Endothelial cell of umbilical vein (primary cell): Measurements from ENCODE around the gene ESPN. TPM values are rescaled to one million over a fixed set of nuclear protein-coding genes. Genes with fewer than 3 reads are reported as not detected.

Experiments used
- BruUV-seq: library from RNA; stranded (reverse); fragments of 400-500 nt; replicated peaks from 2 replicates; lab custom pipeline; 2021; lab: Mats Ljungman, UMichigan
- CTCF ChIA-PET: fragments of 300-600, 350-600 bp; sonication (Branson Sonifier 250); formaldehyde crosslinking; loops from one replicate; lab custom pipeline; 2021; ENCODE audit warnings: antibody characterized with exemption, inconsistent platforms; lab: Charles Lee
- POLR2A ChIA-PET: fragments of 300-600, 350-600 bp; sonication (Branson Sonifier 250); formaldehyde crosslinking; loops from one replicate; lab custom pipeline; 2021; ENCODE audit warnings: antibody characterized with exemption, inconsistent platforms; lab: Charles Lee
- DNase-seq: peaks from one replicate; pipeline ENCODE4 v3.0.0-alpha.2; 2011; ENCODE audit warnings: low read depth, low spot score
- FAIRE-seq: peaks from 2 replicates; lab custom pipeline; 2011; peaks lifted over from hg19 to GRCh38; lab: Jason Lieb, UNC
- H2AFZ ChIP-seq: 2 replicates; pipeline ENCODE4 v1.6.0; 2012; ENCODE audit warnings: low read depth, low read length, control low read depth, inconsistent platforms
- H3K27ac ChIP-seq: 2 replicates; pipeline ENCODE4 v1.5.1; 2011; ENCODE audit warnings: low read depth, mild to moderate bottlenecking, control low read depth, low read length, moderate library complexity; ENCODE audit not compliant: insufficient read depth
- H3K27me3 ChIP-seq, 2 experiments: 2 replicates each; pipeline versions ENCODE4 v1.6.0 to v1.6.1; 2011; ENCODE audit warnings: low read length in 2 of 2, mixed read lengths in 1 of 2; ENCODE audit not compliant: control insufficient read depth in 2 of 2, insufficient read depth in 2 of 2
- H3K36me3 ChIP-seq, 2 experiments: 2 replicates in 1 of 2; 3 replicates in 1 of 2; pipeline ENCODE4 v1.5.1; 2011; ENCODE audit warnings: low read length in 2 of 2, mild to moderate bottlenecking in 1 of 2, moderate library complexity in 1 of 2; ENCODE audit not compliant: control insufficient read depth in 2 of 2, insufficient read depth in 2 of 2; ENCODE audit errors: extremely low read depth in 1 of 2
- H3K4me1 ChIP-seq: 3 replicates; pipeline ENCODE4 v1.5.1; 2011; ENCODE audit warnings: mild to moderate bottlenecking, low read length; ENCODE audit not compliant: control insufficient read depth, insufficient read depth; ENCODE audit errors: extremely low read depth
- H3K4me2 ChIP-seq: 2 replicates; pipeline ENCODE4 v1.6.1; 2011; ENCODE audit warnings: low read length, control low read depth, mixed read lengths; ENCODE audit not compliant: insufficient read depth
- H3K4me3 ChIP-seq, 3 experiments: fragments of 200-600 bp in 1 of 3; sonication (generic), shearing (Covaris generic) in 1 of 3; replicated peaks in 1 of 3; 2 replicates each; pipeline ENCODE4 v1.5.1; 2011 to 2016; ENCODE audit warnings: control low read depth in 3 of 3, low read length in 3 of 3, mild to moderate bottlenecking in 2 of 3, inconsistent platforms in 1 of 3, low read depth in 1 of 3, moderate library complexity in 1 of 3; ENCODE audit not compliant: insufficient read depth in 1 of 3
- H3K79me2 ChIP-seq: 2 replicates; pipeline ENCODE4 v1.6.0; 2012; ENCODE audit warnings: low read length, inconsistent platforms; ENCODE audit not compliant: control insufficient read depth, insufficient read depth
- H3K9ac ChIP-seq: replicated peaks from 2 replicates; pipeline ENCODE3; 2011; ENCODE audit warnings: low read length, control low read depth; ENCODE audit not compliant: insufficient read depth; ENCODE audit errors: extremely low read depth
- H3K9me1 ChIP-seq: replicated peaks from 3 replicates; pipeline ENCODE4 v1.6.0; 2011; ENCODE audit warnings: mild to moderate bottlenecking, low read length; ENCODE audit not compliant: control insufficient read depth, insufficient read depth; ENCODE audit errors: extremely low read depth
- H3K9me3 ChIP-seq: replicated peaks from 2 replicates; pipeline ENCODE4 v1.5.1; 2012; ENCODE audit warnings: low read length, inconsistent platforms; ENCODE audit not compliant: control insufficient read depth, insufficient read depth
- H4K20me1 ChIP-seq: replicated peaks from 2 replicates; pipeline ENCODE3; 2011; ENCODE audit warnings: mild to moderate bottlenecking, low read length; ENCODE audit not compliant: control insufficient read depth, insufficient read depth; ENCODE audit errors: extremely low read depth
- EZH2 ChIP-seq: IDR thresholded peaks from 2 replicates; pipeline ENCODE4 v1.6.1; 2012; ENCODE audit warnings: borderline replicate concordance, low read depth, mild to moderate bottlenecking, moderate library complexity, low read length, inconsistent platforms; ENCODE audit not compliant: severe bottlenecking
- FOS ChIP-seq: IDR thresholded peaks from 2 replicates; pipeline ENCODE4 v1.6.1; 2011; ENCODE audit warnings: mild to moderate bottlenecking, low read length, moderate library complexity, borderline replicate concordance; ENCODE audit not compliant: insufficient read depth
- GATA2 ChIP-seq: IDR thresholded peaks from 2 replicates; pipeline ENCODE4 v1.7.0; 2011; ENCODE audit warnings: low read depth, mild to moderate bottlenecking, moderate library complexity, mixed read lengths, low read length; ENCODE audit not compliant: insufficient read length, insufficient read depth
- JUN ChIP-seq: IDR thresholded peaks from 2 replicates; pipeline ENCODE4 v1.6.1; 2011; ENCODE audit warnings: borderline replicate concordance, low read depth; ENCODE audit not compliant: insufficient read length, insufficient read depth
- MYC ChIP-seq: IDR thresholded peaks from one replicate; pipeline ENCODE4 v1.6.1; 2011; ENCODE audit warnings: mild to moderate bottlenecking, low read depth, low read length
- POLR2A ChIP-seq: IDR thresholded peaks from 2 replicates; pipeline ENCODE4 v1.6.1; 2012; ENCODE audit warnings: low read depth, mild to moderate bottlenecking, control low read depth, low read length
- POLR2AphosphoS5 ChIP-seq: IDR thresholded peaks from 2 replicates; pipeline ENCODE4 v1.6.1; 2012; ENCODE audit warnings: low read depth, mild to moderate bottlenecking, control low read depth, low read length, moderate library complexity; ENCODE audit not compliant: insufficient read depth
- dilution Hi-C: fragments of 300-500 bp; cut with MboI; formaldehyde crosslinking; loops from one replicate; pipeline ENCODE4 v1.15.0; 2019; ENCODE audit warnings: low sequenced_read_pairs; ENCODE audit not compliant: extremely low pct_ligation_motif_present
- intact Hi-C: fragments of 100-400 bp; cut with micrococcal nuclease; formaldehyde crosslinking; loops from one replicate; pipeline ENCODE4 v1.10.0; 2022
- polyA plus RNA-seq, 4 experiments: library from polyadenylated mRNA; depleted of rRNA in 3 of 4; stranded (reverse) in 3 of 4; unstranded in 1 of 4; fragments of >200 nt; gene quantifications; 2 replicates each; pipeline versions ENCODE4 v1.2.1 to v1.2.3, GENCODE V29; 2011 to 2012; ENCODE audit warnings: missing spikeins in 1 of 4
- total RNA-seq: library from RNA; stranded (reverse); gene quantifications from 2 replicates; pipeline ENCODE4 v1.2.3, GENCODE V29; 2021
- TF ChIP-seq, protein P1 (sequence below): IDR thresholded peaks from 2 replicates; pipeline ENCODE4 v1.6.1; 2011; ENCODE audit not compliant: insufficient read depth, insufficient read length
- TF ChIP-seq, protein P2 (sequence below), 2 donors: IDR thresholded peaks; 1 replicate in 1 of 2; 2 replicates in 1 of 2; pipeline ENCODE4 v1.5.1; 2011; ENCODE audit warnings: low read length in 2 of 2, mild to moderate bottlenecking in 2 of 2, moderate library complexity in 2 of 2, control low read depth in 1 of 2, inconsistent platforms in 1 of 2, low read depth in 1 of 2; ENCODE audit not compliant: insufficient read depth in 1 of 2; ENCODE audit errors: extremely low read depth in 1 of 2

Gene ESPN
- total and polyA plus RNA-seq, 2 donors (not counting 3 experiments of a cell fraction or from before 2014, with no cell fraction given), result 0.54 to 0.71 TPM

DNA sequence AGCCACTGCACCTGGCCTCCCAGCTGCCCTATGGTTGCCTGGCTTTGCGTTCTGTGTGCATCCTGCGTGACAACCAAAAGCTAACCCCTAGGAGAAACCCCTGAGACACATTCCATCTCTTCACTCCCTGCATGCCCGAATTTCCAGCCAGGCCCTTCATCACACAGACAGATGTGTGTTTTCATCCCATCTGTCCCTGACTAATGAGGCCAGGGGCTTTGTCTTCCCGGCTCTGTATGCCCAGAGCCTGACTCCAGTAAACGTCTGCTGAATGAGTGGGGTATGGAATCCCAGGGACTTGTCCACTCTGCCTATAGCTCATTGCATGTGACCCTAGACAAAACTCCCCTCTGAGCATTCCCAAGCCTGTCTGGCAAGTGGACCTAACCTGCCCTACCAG lies 9.6 kb downstream of the ESPN start:
- H3K4me2 ChIP-seq, result no peak overlapping the region
- no peak for FAIRE-seq
- CTCF ChIA-PET, result interaction anchor here (0.6 to 10.3 kb wide), 2 partner anchors 11 to 65 kb away, joined by 6 to 202 read pairs; partner anchors contain the start of genes ESPN and HES2
- H3K36me3 ChIP-seq, result no peaks in the 10 kb centered on the region
- no peaks in the 10 kb centered on the region for H4K20me1 ChIP-seq
- no peak for DNase-seq
- intact Hi-C loops, result no loop called here
- H3K4me1 ChIP-seq, result no peaks in the 10 kb centered on the region
- H3K9me1 ChIP-seq, result no peaks in the 10 kb centered on the region
- H3K79me2 ChIP-seq, result no peaks in the 10 kb centered on the region
- no peak overlapping the region for H2AFZ ChIP-seq
- H3K9ac ChIP-seq, result no peak overlapping the region
- TF ChIP-seq POLR2A, result no peak
- no peak for TF ChIP-seq GATA2
- no peak for TF ChIP-seq JUN
- no peak for TF ChIP-seq POLR2AphosphoS5
- TF ChIP-seq, protein P1, sequence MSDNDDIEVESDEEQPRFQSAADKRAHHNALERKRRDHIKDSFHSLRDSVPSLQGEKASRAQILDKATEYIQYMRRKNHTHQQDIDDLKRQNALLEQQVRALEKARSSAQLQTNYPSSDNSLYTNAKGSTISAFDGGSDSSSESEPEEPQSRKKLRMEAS, result no peak
- TF ChIP-seq, protein P2, sequence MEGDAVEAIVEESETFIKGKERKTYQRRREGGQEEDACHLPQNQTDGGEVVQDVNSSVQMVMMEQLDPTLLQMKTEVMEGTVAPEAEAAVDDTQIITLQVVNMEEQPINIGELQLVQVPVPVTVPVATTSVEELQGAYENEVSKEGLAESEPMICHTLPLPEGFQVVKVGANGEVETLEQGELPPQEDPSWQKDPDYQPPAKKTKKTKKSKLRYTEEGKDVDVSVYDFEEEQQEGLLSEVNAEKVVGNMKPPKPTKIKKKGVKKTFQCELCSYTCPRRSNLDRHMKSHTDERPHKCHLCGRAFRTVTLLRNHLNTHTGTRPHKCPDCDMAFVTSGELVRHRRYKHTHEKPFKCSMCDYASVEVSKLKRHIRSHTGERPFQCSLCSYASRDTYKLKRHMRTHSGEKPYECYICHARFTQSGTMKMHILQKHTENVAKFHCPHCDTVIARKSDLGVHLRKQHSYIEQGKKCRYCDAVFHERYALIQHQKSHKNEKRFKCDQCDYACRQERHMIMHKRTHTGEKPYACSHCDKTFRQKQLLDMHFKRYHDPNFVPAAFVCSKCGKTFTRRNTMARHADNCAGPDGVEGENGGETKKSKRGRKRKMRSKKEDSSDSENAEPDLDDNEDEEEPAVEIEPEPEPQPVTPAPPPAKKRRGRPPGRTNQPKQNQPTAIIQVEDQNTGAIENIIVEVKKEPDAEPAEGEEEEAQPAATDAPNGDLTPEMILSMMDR (IDR thresholded peaks at IDR 0.05; ENCODE audit: extremely low read depth in 1 of 2, insufficient read depth in 1 of 2, low read depth in 1 of 2, low read length in 2 of 2), result no peak
- TF ChIP-seq MYC, result no peak
- no peak for TF ChIP-seq EZH2
- no peak for TF ChIP-seq FOS
- H3K4me3 ChIP-seq, result no peak overlapping the region
- dilution Hi-C loops, result no loop called here
- no TSS peak for BruUV-seq
- H3K27ac ChIP-seq, result no peak overlapping the region
- POLR2A ChIA-PET, result no interaction called here
- H3K9me3 ChIP-seq, result no peaks in the 10 kb centered on the region
- H3K27me3 ChIP-seq, result no peaks in the 10 kb centered on the region
